GM10248 (cell line): Measurements from ENCODE around the gene FASTKD3.
A peak's percentile ranks its signal among the peaks of the same experiment; 100 is the strongest.

Source experiments
- CTCF ChIA-PET: fragments of 300-600 bp; sonication (Branson Sonifier 250); formaldehyde crosslinking; extraction: SDS; loops from one replicate; lab custom pipeline; 2021; ENCODE audit warnings: antibody characterized with exemption; lab: Yijun Ruan, JAX
- POLR2A ChIA-PET: fragments of 350-650 bp; sonication (Branson Sonifier 250); formaldehyde crosslinking; extraction: SDS; loops from one replicate; lab custom pipeline; 2020; ENCODE audit warnings: antibody characterized with exemption; lab: Yijun Ruan, JAX
- DNase-seq: peaks from one replicate; pipeline ENCODE4 v3.0.0; 2012; ENCODE audit errors: extremely low spot score
- TF ChIP-seq, protein P1 (sequence below): IDR thresholded peaks from 2 replicates; pipeline ENCODE4 v1.5.1; 2012; ENCODE audit warnings: mild to moderate bottlenecking, low read depth; ENCODE audit errors: extremely low read depth, missing control alignments, control extremely low read depth

Gene FASTKD3

DNA sequence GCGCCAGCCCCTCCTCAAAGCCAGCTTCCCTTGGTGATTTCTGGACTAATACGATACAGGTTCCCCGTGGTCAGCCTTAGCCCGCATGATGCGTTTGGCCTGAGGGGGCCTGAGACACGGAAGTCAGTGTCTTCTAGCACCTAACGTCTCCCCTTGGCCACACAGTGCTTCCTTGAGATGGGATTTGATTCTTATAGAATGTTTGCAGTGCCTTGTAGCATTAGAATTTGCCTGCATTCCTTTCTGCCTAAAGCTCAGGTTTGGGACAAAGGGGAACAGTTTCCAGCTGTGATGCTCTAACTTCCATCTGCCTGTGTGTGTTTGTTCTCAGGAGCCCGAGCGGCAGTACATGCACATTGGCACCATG, 52.3 kb downstream of the FASTKD3 start:
- ChIA-PET POLR2A (no interaction called here), CTCF (interaction anchor here (1.3 to 6.7 kb wide), 17 partner anchors 8 to 1051 kb away, joined by 3 to 34 read pairs (median 5); no protein-coding TSS in a partner anchor)
- TF ChIP-seq, protein P1, sequence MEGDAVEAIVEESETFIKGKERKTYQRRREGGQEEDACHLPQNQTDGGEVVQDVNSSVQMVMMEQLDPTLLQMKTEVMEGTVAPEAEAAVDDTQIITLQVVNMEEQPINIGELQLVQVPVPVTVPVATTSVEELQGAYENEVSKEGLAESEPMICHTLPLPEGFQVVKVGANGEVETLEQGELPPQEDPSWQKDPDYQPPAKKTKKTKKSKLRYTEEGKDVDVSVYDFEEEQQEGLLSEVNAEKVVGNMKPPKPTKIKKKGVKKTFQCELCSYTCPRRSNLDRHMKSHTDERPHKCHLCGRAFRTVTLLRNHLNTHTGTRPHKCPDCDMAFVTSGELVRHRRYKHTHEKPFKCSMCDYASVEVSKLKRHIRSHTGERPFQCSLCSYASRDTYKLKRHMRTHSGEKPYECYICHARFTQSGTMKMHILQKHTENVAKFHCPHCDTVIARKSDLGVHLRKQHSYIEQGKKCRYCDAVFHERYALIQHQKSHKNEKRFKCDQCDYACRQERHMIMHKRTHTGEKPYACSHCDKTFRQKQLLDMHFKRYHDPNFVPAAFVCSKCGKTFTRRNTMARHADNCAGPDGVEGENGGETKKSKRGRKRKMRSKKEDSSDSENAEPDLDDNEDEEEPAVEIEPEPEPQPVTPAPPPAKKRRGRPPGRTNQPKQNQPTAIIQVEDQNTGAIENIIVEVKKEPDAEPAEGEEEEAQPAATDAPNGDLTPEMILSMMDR = no peak
- DNase-seq = no peak

DNA sequence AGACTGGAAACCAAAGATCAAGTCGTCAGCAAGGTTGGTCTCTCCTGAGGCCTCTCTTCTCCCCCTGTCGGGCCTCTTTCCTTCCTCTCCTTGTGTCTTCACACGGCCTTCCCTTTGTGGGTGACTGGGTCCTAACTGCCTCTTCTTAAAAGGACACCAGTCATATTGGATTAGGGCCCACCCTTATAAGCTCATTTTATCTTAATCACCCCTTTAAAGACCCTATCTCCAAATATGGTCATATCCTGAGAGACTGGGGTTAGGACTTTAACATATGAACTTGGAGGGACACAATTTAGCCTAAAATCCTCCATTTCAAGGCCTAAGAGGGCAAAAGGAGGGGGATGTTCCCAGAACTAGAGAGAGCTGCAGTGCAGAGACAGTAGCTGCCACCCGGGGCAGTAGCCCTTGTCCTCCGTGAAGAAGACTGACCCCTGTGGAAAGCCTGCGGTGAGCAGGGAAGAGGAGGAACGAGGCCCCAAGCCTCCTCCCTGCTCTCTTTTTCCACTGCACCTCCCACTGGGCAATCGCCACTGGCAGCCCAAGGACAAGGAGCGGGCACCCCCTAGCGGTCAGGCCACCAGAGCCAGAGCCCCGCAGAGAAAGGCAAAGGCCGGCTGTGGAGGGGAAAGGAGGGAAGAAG, 52.8 kb downstream of the FASTKD3 start:
- ChIA-PET CTCF (interaction anchor here (0.6 to 6.7 kb wide), 20 partner anchors 8 to 555 kb away, joined by 3 to 34 read pairs (median 4); no protein-coding TSS in a partner anchor), POLR2A (no interaction called here)
- peak; percentile 79 for DNase-seq
- TF ChIP-seq, protein P1 = peak; percentile 92

DNA sequence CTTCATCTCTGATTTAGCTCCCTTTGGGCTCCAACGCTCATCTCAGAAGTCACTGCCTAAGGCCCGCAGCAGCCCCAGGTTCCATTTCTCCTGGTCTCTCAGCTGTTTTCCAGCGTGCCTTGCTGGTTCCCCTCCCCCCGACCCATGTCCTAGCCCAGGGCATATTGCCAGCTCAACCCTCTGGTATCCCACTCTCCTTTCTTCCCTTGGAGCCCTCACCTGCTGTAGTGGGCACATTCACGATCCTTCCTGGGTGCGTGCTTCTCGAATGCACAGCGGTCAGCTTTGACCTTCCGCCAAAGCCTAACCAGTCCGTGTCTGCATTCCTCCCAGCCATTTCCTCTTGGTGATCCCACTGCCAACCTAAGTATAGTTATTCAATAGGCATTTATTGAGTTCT, 54.0 kb downstream of the FASTKD3 start:
- ChIA-PET CTCF (interaction anchor here (1.0 to 6.7 kb wide), 11 partner anchors 9 to 1049 kb away, joined by 3 to 34 read pairs (median 7); no protein-coding TSS in a partner anchor), POLR2A (no interaction called here)
- DNase-seq = no peak
- TF ChIP-seq, protein P1 = no peak

DNA sequence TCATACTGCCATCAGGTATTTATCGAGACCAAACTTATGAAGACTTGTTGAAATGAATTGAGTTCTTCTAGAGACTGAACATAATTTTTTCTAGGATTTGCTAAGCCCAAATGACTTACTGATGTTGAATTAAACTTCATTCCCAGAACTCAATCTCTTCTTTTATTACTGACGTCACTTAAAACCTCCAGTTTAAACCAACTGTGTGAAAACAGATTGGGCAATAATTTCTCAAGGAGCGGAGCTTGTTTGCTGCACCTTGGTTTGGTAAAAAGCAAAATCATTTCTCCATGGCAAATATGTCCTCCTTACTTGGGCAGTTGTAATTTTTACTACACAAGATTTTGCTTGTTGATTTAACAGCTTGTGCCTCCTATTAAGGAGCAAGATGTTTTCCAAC, 55.3 kb downstream of the FASTKD3 start:
- CTCF ChIA-PET = interaction anchor here (1.0 to 6.7 kb wide), 7 partner anchors 9 to 1048 kb away, joined by 3 to 34 read pairs (median 7); no protein-coding TSS in a partner anchor
- TF ChIP-seq, protein P1 = no peak
- POLR2A ChIA-PET = no interaction called here
- DNase-seq = no peak

DNA sequence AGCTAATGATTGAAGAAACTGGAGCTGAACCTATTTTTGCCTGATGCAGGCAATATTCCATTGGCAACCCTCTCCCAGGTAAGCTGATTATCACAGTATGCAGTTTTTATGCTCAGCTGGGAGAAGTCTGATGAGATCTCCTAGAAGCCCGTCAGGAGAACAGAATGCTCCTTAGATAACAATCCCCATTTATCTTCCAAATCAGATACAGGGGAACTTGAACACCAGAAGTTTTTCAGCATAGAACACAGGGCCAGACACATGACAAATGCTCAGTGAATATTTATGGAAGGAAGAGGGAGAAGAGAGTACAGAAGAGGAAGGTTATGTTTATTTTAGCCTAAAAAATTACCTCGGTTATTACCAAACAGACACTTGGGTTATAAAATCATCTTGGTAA, 55.8 kb downstream of the FASTKD3 start:
- ChIA-PET POLR2A (no interaction called here), CTCF (interaction anchor here (1.0 to 6.7 kb wide), 5 partner anchors 9 to 552 kb away, joined by 3 to 34 read pairs (median 9); no protein-coding TSS in a partner anchor)
- DNase-seq = no peak
- TF ChIP-seq, protein P1 = no peak

DNA sequence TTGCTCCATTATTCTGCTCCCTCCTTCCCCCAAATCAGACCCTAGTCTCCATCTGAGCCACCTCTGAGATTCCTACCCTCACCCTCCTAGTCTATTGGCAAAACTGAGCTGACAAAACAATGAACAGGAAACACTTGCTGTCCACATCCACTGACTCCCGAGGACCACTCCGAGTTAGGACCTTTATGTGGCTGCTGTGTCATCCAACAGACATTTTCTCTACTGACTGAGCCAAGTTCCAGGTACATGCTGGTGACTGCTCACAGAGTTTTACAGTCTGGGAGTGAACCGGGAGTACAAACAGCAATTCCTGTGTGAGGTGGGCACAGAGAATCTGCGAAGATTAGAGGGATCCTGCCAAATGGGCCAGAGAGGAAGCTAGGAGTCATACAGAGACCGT, 57.1 kb downstream of the FASTKD3 start:
- ChIA-PET POLR2A (no interaction called here), CTCF (interaction anchor here (6.7 kb wide), 1 partner anchor 55 kb away, joined by 34 read pairs; no protein-coding TSS in a partner anchor)
- no peak for DNase-seq
- TF ChIP-seq, protein P1 = no peak
